DOHH2 (cell line): ENCODE measurements around the gene RAD51B.

ENCODE experiments used
- H3F3A ChIP-seq: fragments of 200-600 bp; sonication (generic), shearing (Covaris generic); 2 replicates; pipeline ENCODE4 v1.6.0; 2016; ENCODE audit warnings: antibody characterized with exemption, mild to moderate bottlenecking; ENCODE audit not compliant: control insufficient read depth, insufficient read depth
- H3K27ac ChIP-seq: fragments of 200-600 bp; sonication (generic); 2 replicates; pipeline ENCODE4 v1.5.1; 2014; ENCODE audit warnings: low read depth, mild to moderate bottlenecking, low read length, moderate library complexity
- H3K27me3 ChIP-seq: fragments of 200-600 bp; sonication (generic); 2 replicates; pipeline ENCODE4 v1.6.1; 2014; ENCODE audit warnings: mild to moderate bottlenecking, low read length, mixed read lengths; ENCODE audit not compliant: control insufficient read depth
- H3K36me3 ChIP-seq: fragments of 200-600 bp; sonication (generic); 2 replicates; pipeline ENCODE4 v1.6.1; 2014; ENCODE audit warnings: mild to moderate bottlenecking, low read length, moderate library complexity, mixed read lengths; ENCODE audit not compliant: control insufficient read depth
- H3K4me1 ChIP-seq: fragments of 200-600 bp; sonication (generic); 2 replicates; pipeline ENCODE4 v1.6.1; 2014; ENCODE audit warnings: mild to moderate bottlenecking, low read length, mixed read lengths; ENCODE audit not compliant: control insufficient read depth
- H3K4me2 ChIP-seq: fragments of 200-600 bp; sonication (generic); 2 replicates; pipeline ENCODE4 v1.6.0; 2014; ENCODE audit warnings: mild to moderate bottlenecking, low read length, moderate library complexity
- H3K4me3 ChIP-seq: fragments of 200-600 bp; sonication (generic); 2 replicates; pipeline ENCODE4 v1.5.1; 2014; ENCODE audit warnings: mild to moderate bottlenecking, low read length, mixed read lengths
- H3K79me2 ChIP-seq: fragments of 200-600 bp; sonication (generic); 2 replicates; pipeline ENCODE4 v1.6.1; 2014; ENCODE audit warnings: mild to moderate bottlenecking, low read length, mixed read lengths; ENCODE audit not compliant: control insufficient read depth
- H3K9me2 ChIP-seq: fragments of 200-600 bp; sonication (generic); replicated peaks from 2 replicates; pipeline ENCODE4 v1.6.1; 2014; ENCODE audit warnings: mild to moderate bottlenecking, low read length, mixed read lengths; ENCODE audit not compliant: control insufficient read depth
- H3K9me3 ChIP-seq: fragments of 200-600 bp; sonication (generic); 2 replicates; pipeline ENCODE4 v1.6.1; 2014; ENCODE audit warnings: antibody characterized with exemption, low read length, mixed read lengths; ENCODE audit not compliant: control insufficient read depth, insufficient read depth
- H4K20me1 ChIP-seq: fragments of 200-600 bp; sonication (generic); 2 replicates; pipeline ENCODE4 v1.6.0; 2014; ENCODE audit warnings: low read depth, mild to moderate bottlenecking, antibody characterized with exemption, low read length, moderate library complexity; ENCODE audit not compliant: control insufficient read depth, insufficient read depth
- EZH2phosphoT487 ChIP-seq: fragments of 200-600 bp; sonication (generic); IDR thresholded peaks from 2 replicates; pipeline ENCODE4 v1.6.1; 2017; ENCODE audit warnings: borderline replicate concordance, mild to moderate bottlenecking, antibody characterized with exemption, low read length, moderate library complexity, mixed read lengths
- TF ChIP-seq, protein P1 (sequence below): fragments of 200-600 bp; sonication (generic); IDR thresholded peaks from one replicate; pipeline ENCODE4 v1.5.1; 2014; ENCODE audit warnings: antibody characterized with exemption, mild to moderate bottlenecking, low read depth, low read length; ENCODE audit not compliant: poor library complexity, severe bottlenecking

The RAD51B gene

GRCh38 chr14:68636597-68636996 lies 817.0 kb downstream of the RAD51B start:
- Histone ChIP-seq H3K27ac (no peak overlapping the region), H3K27me3 (no peaks in the 10 kb centered on the region), H3K4me2 (no peak overlapping the region), H3K4me1 (peaks cover 10% of the 10 kb centered on the region), H3K79me2 (no peaks in the 10 kb centered on the region), H3F3A (no peaks in the 10 kb centered on the region), H3K4me3 (no peak overlapping the region), H3K9me3 (peaks cover 7% of the 10 kb centered on the region; the same call in 1 of the 2 replicates), H3K36me3 (no peaks in the 10 kb centered on the region), H3K9me2 (no peaks in the 10 kb centered on the region), H4K20me1 (no peaks in the 10 kb centered on the region)
- TF ChIP-seq, protein P1, sequence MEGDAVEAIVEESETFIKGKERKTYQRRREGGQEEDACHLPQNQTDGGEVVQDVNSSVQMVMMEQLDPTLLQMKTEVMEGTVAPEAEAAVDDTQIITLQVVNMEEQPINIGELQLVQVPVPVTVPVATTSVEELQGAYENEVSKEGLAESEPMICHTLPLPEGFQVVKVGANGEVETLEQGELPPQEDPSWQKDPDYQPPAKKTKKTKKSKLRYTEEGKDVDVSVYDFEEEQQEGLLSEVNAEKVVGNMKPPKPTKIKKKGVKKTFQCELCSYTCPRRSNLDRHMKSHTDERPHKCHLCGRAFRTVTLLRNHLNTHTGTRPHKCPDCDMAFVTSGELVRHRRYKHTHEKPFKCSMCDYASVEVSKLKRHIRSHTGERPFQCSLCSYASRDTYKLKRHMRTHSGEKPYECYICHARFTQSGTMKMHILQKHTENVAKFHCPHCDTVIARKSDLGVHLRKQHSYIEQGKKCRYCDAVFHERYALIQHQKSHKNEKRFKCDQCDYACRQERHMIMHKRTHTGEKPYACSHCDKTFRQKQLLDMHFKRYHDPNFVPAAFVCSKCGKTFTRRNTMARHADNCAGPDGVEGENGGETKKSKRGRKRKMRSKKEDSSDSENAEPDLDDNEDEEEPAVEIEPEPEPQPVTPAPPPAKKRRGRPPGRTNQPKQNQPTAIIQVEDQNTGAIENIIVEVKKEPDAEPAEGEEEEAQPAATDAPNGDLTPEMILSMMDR, result no peak
- TF ChIP-seq EZH2phosphoT487, result no peak

DNA sequence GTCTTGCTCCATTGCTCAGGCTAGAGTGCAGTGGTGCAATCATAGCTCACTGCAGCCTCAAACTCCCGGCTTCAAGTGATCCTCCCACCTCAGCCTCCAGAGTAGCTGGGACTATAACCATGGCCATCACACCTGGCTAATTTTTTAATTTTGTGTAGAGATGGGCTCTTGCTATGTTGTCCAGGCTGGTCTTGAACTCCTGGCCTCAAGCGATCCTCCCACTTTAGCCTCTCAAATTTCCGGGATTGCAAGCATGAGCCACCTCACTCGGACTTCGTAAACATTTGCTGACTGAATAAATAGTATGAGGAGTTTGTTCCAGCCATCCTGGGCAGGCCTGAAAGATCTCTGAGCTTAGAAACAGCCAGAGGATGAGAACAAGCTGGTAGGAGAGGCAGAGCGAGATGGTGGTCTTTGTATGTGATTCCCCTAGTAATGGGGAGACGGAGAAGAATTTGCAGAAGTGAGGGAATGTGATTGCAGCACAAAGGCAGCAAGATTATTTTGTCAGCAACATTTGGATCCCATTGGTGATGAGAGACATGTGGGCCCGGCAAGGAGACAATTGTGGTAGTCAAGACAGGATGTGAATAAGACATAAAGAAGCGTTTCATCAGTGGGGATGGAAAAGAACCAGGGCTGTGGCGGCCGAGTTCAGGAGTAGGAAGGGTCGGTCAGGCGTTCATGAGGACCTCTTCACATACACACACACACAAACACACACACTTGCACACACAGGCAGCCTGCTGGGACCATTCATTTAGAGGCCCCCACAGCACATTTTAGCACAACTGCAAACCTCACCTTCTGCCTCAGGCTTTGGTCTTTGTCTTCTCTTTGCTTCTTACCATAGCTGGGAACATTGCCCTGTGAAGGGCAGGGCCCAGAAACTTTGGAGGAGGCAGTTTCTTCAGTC lies 817.8 kb downstream of the RAD51B start:
- Histone ChIP-seq H3K4me2 (no peak overlapping the region), H3K27ac (no peak overlapping the region), H3K4me1 (peaks cover 10% of the 10 kb centered on the region), H3K27me3 (no peaks in the 10 kb centered on the region), H3K9me3 (peaks cover 7% of the 10 kb centered on the region; the same call in 1 of the 2 replicates), H3K36me3 (no peaks in the 10 kb centered on the region), H4K20me1 (no peaks in the 10 kb centered on the region), H3K79me2 (no peaks in the 10 kb centered on the region), H3K9me2 (no peaks in the 10 kb centered on the region), H3K4me3 (no peak overlapping the region), H3F3A (no peaks in the 10 kb centered on the region)
- TF ChIP-seq, protein P1, result no peak
- TF ChIP-seq EZH2phosphoT487, result no peak

GRCh38 chr14:68638141-68638999 lies 818.8 kb downstream of the RAD51B start:
- Histone ChIP-seq H3K9me3 (peaks cover 7% of the 10 kb centered on the region; the same call in 1 of the 2 replicates), H3K36me3 (no peaks in the 10 kb centered on the region), H3K79me2 (no peaks in the 10 kb centered on the region), H3K4me2 (no peak overlapping the region), H3K4me3 (no peak overlapping the region), H4K20me1 (no peaks in the 10 kb centered on the region), H3K4me1 (peaks cover 5% of the 10 kb centered on the region), H3K27me3 (no peaks in the 10 kb centered on the region), H3F3A (no peaks in the 10 kb centered on the region), H3K9me2 (no peaks in the 10 kb centered on the region), H3K27ac (no peak overlapping the region)
- TF ChIP-seq, protein P1, result no peak
- no peak for TF ChIP-seq EZH2phosphoT487
